Measurements from ENCODE around the gene WFIKKN1. TPM values are rescaled to one million over a fixed set of nuclear protein-coding genes. Genes with fewer than 3 reads are reported as not detected.

The WFIKKN1 gene
- total and polyA plus RNA-seq, 2 of the 13 experiments (the other 11 are each of a cell fraction or from before 2014, with no cell fraction given) = 1.7 to 4.9 TPM

DNA sequence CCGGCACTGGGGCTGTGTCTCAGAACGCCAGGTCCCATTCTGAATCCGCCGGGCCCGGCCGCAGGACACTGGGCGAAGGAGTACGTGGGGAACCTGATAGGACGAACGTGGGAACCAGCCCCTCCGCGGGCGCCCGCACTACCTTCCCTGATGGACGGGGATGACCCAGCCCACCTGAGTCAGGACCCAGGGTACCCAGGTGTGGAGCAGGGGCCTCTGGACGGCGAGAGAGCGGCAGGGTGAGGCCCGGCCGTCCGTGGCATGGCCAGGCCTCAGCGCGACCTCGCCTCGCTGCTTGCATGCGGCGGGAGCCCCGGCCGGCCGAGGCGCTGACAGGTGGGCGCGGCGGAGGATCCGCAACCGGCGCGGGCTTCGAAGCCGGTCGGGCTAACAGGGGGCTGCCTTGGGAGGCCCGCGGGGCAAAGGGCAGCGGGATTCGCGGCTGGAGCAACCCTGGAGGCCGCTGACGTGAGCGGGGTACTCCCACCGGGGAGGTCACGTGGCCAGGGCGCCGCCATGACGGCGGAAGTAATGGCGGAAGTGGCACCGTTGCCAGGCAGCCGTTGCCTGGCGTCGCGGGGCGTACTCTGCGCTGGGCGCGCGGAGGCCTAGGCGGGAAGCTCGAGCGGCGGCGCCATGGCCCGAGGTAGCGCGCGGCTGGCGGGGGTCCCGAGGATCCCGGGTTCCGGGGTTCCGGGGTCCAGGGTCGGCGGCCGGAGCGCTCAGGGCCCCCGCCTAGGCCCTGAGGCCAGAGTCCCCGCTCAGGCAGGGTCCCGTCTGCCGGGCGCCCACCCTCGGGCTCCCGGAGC lies 18.2 kb downstream of the WFIKKN1 start, which contains the start of gene WDR90 (continued):
- TF ChIP-seq, protein P1, sequence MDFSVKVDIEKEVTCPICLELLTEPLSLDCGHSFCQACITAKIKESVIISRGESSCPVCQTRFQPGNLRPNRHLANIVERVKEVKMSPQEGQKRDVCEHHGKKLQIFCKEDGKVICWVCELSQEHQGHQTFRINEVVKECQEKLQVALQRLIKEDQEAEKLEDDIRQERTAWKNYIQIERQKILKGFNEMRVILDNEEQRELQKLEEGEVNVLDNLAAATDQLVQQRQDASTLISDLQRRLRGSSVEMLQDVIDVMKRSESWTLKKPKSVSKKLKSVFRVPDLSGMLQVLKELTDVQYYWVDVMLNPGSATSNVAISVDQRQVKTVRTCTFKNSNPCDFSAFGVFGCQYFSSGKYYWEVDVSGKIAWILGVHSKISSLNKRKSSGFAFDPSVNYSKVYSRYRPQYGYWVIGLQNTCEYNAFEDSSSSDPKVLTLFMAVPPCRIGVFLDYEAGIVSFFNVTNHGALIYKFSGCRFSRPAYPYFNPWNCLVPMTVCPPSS (IDR thresholded peaks at IDR 0.05) = no peak
- TF ChIP-seq HIC2 (CRISPR knock-in tag; IDR thresholded peaks at IDR 0.05; ENCODE audit: low read depth) = peak; percentile 46; the same call in 1 of the 2 replicates
- TF ChIP-seq ZNF652 (CRISPR knock-in tag; IDR thresholded peaks at IDR 0.05; ENCODE audit: borderline replicate concordance, low read depth) = no peak
- no peak for TF ChIP-seq SALL2 (CRISPR knock-in tag; IDR thresholded peaks at IDR 0.05)
- no peak for TF ChIP-seq TOE1 (CRISPR knock-in tag; IDR thresholded peaks at IDR 0.05)
- peak; percentile 75 for TF ChIP-seq HNF4G (IDR thresholded peaks at IDR 0.05; ENCODE audit: borderline replicate concordance, low read depth, low read length)
- peak; percentile 92; the same call in 1 of the 2 replicates for TF ChIP-seq HNF4G (CRISPR knock-in tag; IDR thresholded peaks at IDR 0.05; ENCODE audit: borderline replicate concordance, low read depth)
- TF ChIP-seq, protein P2, sequence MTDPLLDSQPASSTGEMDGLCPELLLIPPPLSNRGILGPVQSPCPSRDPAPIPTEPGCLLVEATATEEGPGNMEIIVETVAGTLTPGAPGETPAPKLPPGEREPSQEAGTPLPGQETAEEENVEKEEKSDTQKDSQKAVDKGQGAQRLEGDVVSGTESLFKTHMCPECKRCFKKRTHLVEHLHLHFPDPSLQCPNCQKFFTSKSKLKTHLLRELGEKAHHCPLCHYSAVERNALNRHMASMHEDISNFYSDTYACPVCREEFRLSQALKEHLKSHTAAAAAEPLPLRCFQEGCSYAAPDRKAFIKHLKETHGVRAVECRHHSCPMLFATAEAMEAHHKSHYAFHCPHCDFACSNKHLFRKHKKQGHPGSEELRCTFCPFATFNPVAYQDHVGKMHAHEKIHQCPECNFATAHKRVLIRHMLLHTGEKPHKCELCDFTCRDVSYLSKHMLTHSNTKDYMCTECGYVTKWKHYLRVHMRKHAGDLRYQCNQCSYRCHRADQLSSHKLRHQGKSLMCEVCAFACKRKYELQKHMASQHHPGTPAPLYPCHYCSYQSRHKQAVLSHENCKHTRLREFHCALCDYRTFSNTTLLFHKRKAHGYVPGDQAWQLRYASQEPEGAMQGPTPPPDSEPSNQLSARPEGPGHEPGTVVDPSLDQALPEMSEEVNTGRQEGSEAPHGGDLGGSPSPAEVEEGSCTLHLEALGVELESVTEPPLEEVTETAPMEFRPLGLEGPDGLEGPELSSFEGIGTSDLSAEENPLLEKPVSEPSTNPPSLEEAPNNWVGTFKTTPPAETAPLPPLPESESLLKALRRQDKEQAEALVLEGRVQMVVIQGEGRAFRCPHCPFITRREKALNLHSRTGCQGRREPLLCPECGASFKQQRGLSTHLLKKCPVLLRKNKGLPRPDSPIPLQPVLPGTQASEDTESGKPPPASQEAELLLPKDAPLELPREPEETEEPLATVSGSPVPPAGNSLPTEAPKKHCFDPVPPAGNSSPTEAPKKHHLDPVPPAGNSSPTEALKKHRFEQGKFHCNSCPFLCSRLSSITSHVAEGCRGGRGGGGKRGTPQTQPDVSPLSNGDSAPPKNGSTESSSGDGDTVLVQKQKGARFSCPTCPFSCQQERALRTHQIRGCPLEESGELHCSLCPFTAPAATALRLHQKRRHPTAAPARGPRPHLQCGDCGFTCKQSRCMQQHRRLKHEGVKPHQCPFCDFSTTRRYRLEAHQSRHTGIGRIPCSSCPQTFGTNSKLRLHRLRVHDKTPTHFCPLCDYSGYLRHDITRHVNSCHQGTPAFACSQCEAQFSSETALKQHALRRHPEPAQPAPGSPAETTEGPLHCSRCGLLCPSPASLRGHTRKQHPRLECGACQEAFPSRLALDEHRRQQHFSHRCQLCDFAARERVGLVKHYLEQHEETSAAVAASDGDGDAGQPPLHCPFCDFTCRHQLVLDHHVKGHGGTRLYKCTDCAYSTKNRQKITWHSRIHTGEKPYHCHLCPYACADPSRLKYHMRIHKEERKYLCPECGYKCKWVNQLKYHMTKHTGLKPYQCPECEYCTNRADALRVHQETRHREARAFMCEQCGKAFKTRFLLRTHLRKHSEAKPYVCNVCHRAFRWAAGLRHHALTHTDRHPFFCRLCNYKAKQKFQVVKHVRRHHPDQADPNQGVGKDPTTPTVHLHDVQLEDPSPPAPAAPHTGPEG (CRISPR knock-in tag; IDR thresholded peaks at IDR 0.05) = 0 out of 2 replicates have a peak, but pooled peaks have one; percentile 49
- peak; percentile 54; the same call in 1 of the 2 replicates for TF ChIP-seq ZNF543 (CRISPR knock-in tag; IDR thresholded peaks at IDR 0.05)
- no peak for TF ChIP-seq HMGA1 (CRISPR knock-in tag; conservative IDR thresholded peaks at IDR 0.05)
- TF ChIP-seq HDAC1 (CRISPR knock-in tag; IDR thresholded peaks at IDR 0.05) = peak; percentile 98
- no peak for TF ChIP-seq TIGD3 (CRISPR knock-in tag; IDR thresholded peaks at IDR 0.05; ENCODE audit: borderline replicate concordance)
- peak; percentile 88 for TF ChIP-seq CREB1 (IDR thresholded peaks at IDR 0.05)
- TF ChIP-seq CREB1 (CRISPR knock-in tag; IDR thresholded peaks at IDR 0.05) = no peak
- no peak for TF ChIP-seq ZNF781 (CRISPR knock-in tag; IDR thresholded peaks at IDR 0.05; ENCODE audit: borderline replicate concordance, not compliant biosample characterization)
- TF ChIP-seq RAD51 (IDR thresholded peaks at IDR 0.05; ENCODE audit: borderline replicate concordance) = peak; percentile 94
- 0 out of 2 replicates have a peak, but pooled peaks have one; percentile 45 for TF ChIP-seq MTF1 (CRISPR knock-in tag; IDR thresholded peaks at IDR 0.05)
- TF ChIP-seq BHLHE40 (IDR thresholded peaks at IDR 0.05; ENCODE audit: low read length) = peak; percentile 65
- TF ChIP-seq NCOA1 (CRISPR knock-in tag; IDR thresholded peaks at IDR 0.05) = peak; percentile 93
- peak; percentile 91 for TF ChIP-seq SALL1 (CRISPR knock-in tag; IDR thresholded peaks at IDR 0.05)
